CD4-positive, alpha-beta T cell treated with Interleukin-10 for 1 hour (primary cell): ENCODE measurements around the gene PLPPR4.
"Not testable (repeated sequence)": the region's sequence is repeated elsewhere in the genome, so short reads cannot be mapped to it uniquely, and the experiment has no call there.

ENCODE experiments used
- DNase-seq: peaks from one replicate; pipeline ENCODE4 v3.0.0-alpha.2; 2020

Gene PLPPR4

GRCh38 chr1:99264201-99265021 lies at the start of gene PLPPR4:
Gene PLPPR4, plus strand, starts transcription at chr1:99264492. Its CDS starts 102 bp downstream, at chr1:99264594.
- DNase-seq, result no peak

- no peak for DNase-seq
Measured at GRCh38 chr1:99216956-99217355, 47.3 kb upstream of the PLPPR4 start.

DNA sequence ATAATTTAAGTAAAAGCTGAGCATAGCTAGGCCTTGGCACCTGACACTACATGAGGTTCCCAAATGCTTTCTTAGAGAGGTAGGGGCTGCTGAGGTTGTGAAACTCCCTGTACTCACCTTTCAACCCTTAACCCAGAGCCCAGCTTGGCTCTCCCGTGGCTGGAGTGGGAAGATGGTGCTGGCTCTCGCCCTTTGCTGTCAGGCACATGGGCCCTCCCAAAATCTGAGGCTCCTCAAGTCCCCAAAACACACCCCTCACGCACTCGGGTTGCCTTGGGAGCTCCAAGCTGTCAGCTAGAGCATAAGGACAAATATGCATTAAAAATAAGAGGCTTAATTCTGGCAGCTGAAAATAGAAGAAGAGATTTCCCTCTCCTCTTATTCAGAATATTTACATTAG lies 46.7 kb upstream of the PLPPR4 start:
- no peak for DNase-seq

DNA sequence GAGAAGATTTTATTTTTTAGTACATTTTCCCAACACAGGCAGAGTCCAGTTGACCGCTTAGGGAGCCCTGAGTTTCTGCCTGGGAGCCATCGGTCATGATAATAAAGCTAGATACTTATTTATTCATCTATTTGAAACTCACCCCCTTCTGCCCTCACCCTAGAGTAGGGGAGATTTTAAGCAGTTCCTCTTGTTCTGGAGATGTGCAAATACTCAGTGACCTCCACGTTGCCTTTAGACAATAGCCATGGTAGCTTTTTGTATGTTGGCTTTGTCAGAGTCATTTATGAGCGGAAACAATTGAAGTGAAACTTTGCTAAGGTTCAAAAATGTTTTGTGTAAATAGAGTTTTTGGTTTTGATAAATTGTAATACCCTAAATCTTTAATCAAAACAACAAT lies 45.7 kb upstream of the PLPPR4 start:
- DNase-seq, result no peak

- DNase-seq, result no peak
Measured at GRCh38 chr1:99218999-99219398, 45.3 kb upstream of the PLPPR4 start.

DNA sequence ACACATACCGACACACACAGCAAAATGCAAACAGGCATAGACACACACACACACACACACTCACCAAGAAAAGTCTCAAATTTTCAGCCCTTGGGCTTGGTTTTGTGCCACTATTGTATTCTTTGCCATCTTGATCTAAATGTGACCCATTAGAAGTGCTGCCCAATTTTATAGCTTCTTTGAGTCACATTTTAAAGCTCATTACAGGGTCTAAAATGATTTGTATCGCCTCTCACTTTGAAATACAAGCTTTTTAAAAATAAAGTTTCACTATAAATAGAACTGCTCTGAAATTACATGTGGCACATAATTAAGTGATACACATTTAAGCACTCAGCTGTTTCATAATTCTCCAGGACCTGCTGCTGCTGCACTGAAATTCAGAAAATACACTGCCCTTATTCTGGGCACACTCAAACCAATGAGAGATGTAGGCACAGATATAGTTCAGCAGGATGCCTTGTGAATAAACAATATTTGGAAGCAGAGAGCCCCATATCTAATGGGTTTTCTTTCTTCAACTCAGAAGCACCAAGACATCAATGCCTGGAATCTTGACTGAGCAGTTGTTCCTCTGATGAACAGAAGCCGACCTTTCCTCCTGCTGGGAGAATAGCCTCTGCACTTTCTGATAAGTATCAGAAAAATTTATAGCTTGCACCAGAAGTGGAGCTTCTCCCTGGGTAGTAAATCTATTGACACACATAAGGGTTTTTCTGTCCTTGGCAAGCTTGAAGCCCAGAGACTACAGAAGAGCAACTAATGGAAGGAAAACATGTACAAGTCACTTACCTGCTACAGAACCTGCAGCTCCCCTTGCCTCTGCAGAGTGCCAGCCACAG lies 37.0 kb upstream of the PLPPR4 start:
- no peak for DNase-seq

DNA sequence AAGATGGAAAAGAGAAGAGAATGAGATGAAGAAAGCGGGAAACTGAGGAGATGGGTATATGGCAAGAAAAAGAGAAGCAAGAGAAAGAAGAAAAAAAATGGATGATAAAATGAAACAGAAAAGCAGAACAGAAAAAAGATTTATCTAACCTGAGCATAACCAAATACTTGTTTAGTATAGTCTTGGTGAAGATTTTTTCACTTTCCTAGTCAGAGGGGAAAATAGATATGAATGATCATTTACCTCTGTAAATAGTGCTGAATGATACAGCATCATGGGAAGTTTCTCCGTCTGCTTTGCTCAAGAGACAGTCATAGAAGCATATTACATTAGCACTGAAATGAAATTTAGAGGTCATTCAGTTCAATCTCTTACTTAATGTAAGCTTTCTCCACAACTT lies 36.1 kb upstream of the PLPPR4 start:
- no peak for DNase-seq

DNA sequence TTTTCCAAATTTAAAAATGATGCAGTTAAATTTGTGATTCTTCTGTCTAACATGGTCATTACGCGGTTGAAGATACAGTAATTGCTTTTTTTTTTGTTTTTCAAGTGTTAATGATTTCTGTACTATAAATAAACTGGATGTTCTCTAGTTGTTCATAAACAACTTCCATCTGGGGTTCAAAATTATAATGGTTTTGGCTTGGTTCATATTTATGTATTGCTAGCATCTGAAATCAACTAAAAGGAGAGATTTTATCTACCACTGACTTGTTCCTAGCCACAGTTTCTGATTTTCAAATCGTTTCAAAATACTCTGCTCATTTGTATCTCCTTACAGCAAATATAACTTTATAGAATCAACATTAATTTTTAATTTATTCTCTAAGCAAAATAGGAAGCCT lies 35.2 kb upstream of the PLPPR4 start:
- DNase-seq, result no peak

GRCh38 chr1:99230695-99231094 lies 33.6 kb upstream of the PLPPR4 start:
- no peak for DNase-seq

GRCh38 chr1:99232172-99232571 lies 32.1 kb upstream of the PLPPR4 start:
- DNase-seq, result no peak

DNA sequence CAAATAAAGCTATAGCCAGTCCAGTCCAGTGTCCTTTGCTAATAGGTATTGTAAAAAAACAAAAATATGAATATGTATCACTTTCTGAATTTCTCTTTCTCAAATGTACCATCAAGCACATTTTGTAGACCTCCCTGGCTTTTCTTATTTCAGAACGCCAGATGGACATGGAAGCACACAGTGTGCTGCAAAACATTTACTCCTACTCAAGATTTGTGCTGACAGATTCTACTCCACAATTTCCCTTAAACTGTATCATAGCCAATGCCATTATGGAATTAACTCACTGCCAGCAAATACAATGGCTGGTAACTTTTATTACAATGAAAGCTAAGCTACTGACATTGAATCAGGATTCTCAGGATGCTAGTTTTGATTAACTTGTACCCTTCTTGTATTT lies 30.8 kb upstream of the PLPPR4 start:
- DNase-seq, result no peak

GRCh38 chr1:99236756-99237155 lies 27.5 kb upstream of the PLPPR4 start:
- no peak for DNase-seq

GRCh38 chr1:99239690-99240089 lies 24.6 kb upstream of the PLPPR4 start:
- no peak for DNase-seq

GRCh38 chr1:99240621-99241020 lies 23.7 kb upstream of the PLPPR4 start:
- no peak for DNase-seq

- DNase-seq, result no peak
Measured at GRCh38 chr1:99246152-99246551, 18.1 kb upstream of the PLPPR4 start.

GRCh38 chr1:99247199-99247598 lies 17.1 kb upstream of the PLPPR4 start:
- no peak for DNase-seq

- no peak for DNase-seq
Measured at GRCh38 chr1:99250728-99251127, 13.6 kb upstream of the PLPPR4 start.

DNA sequence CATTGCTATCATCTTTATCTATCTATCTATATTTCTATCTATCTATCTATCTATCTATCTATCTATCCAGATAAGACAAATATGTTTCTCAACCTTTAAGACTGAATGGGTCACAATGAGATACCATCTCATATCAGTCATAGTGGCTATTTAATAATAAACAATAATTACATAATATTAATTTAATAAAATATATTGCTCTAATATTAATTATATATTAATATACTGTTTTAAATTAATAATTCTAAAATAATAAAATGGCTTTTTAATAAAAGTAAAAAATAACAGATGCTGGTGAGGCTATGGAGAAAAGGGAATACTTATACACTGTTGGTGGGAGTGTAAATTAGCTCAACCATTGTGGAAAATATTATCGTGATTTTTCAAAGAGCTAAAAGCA lies 13.0 kb upstream of the PLPPR4 start:
- no peak for DNase-seq

DNA sequence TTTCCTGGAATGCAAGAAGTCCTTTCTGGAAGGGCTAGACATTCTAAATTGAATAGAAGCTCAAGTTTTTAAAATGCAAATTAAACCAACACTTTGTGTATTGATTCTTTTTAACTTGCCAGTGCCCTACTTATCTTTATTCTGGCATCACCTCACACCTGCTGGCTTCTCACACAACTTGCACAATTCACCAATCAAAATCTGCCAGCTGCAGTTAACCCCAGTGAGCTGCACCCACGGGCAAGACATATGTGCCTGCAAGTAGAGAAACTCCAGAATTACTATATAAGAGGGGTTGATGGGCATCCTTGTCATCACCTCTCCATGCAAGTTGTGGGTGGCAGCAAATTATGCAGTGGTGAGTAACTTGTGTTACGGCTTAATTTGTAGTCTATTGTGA lies 11.7 kb upstream of the PLPPR4 start:
- no peak for DNase-seq

DNA sequence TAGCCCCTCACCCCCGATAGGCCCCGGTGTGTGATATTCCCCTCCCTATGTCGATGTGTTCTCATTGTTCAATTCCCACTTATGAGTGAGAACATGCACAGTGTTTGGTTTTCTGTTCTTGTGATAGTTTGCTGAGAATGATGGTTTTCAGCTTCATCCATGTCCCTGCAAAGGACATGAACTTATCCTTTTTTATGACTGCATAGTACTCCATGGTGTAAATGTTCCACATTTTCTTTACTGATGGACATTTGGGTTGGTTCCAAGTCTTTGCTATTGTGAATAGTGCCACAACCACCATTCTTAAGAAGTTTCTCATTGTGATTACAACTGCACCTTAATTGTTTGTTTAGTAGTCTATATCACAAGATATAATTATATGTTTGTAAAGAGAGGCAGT lies 3.9 kb upstream of the PLPPR4 start:
- not testable (repeated sequence) for DNase-seq

DNA sequence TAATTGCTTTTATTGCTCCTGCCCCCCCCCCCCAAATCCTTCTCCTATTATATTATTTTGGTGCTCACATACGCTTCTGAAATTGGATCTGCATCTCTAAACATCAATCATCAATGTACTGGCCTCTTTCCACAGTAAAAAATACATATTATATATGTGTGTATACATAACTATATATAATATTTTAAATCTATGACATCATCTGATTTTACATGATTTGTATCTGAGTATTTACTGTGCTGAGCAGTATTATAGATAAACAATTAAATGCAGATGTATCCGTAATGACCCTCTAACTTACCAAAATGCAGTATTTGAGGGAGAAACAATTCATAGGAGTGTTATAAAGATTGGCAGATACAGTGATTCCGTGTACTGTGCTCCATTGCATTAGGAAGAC lies 832 bp downstream of the PLPPR4 start:
- no peak for DNase-seq

DNA sequence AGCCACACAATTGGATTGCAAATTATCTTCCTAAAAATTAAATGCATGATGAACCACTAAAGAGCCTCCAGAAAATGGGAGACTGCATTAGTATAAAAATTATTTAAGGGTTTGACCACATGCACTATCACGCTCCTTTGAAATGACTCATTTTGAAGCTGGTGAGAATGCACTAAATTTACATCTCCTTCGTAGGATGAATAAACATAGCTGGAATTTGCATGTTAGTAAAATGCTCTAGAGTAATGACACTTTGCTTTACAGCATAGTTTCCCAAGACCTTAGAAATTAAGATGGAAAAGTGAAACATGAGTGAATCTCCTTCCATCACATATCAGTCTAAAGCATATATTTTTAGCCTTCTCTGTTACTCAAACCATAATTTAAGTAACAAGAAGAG lies 2.4 kb downstream of the PLPPR4 start:
- DNase-seq, result no peak

DNA sequence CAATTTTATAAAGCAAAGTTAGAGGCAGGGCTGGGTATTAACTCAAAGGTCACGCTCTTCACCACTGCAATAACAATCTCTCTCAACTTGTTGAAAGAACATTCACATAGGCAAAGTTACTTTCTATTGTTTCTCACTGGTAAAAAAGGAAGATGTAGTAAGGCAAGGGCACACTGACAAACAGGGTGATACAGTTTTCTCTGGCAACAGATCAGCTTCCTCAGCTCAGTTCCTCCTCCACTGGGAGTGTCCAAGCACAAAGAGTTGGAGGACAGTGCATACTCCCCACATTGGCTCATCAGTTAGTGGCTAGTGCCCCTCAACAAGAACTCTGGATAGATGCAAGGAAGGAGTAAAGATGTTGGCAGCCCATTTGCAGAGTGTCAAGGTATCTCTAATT lies 3.7 kb downstream of the PLPPR4 start:
- DNase-seq, result no peak

- DNase-seq, result no peak
Measured at GRCh38 chr1:99269321-99269720, 5.0 kb downstream of the PLPPR4 start.
